GM13976 (cell line): ENCODE data around the gene NCS1.

Experiments
- DNase-seq: peaks from one replicate; pipeline ENCODE4 v3.0.0; 2012; ENCODE audit warnings: low spot score
- in situ Hi-C: fragments of 300-500 bp; cut with MboI; formaldehyde crosslinking; loops from one replicate; pipeline ENCODE4 v1.12.0; 2022; ENCODE audit warnings: low sequenced_read_pairs, mixed read lengths, inconsistent platforms; ENCODE audit not compliant: unreplicated experiment
- TF ChIP-seq, protein P1 (sequence below): IDR thresholded peaks from 2 replicates; pipeline ENCODE4 v1.5.1; 2012; ENCODE audit warnings: borderline replicate concordance, mild to moderate bottlenecking; ENCODE audit not compliant: insufficient read depth; ENCODE audit errors: extremely low read depth, missing control alignments, control extremely low read depth

The NCS1 gene

DNA sequence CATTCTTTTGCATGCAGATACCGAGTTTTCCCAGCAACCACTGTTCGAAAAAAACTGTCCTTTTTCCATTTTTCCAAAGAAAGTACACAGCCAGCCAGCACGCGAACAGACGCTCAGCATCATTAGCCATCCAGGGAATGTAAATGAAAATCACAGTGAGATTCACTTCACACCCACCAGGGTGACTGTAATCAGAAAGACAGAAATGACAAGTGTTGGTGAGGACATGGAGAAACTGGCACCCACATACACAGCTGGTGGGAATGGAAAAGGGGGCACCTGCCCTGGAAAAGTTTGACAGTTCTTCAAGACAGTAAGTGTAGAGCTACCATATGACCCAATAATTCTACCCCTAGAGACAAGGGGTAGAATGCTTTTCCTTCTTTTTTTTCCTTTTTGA, 25.0 kb upstream of the NCS1 start:
- in situ Hi-C loops, result no loop called here
- DNase-seq, result no peak
- TF ChIP-seq, protein P1, sequence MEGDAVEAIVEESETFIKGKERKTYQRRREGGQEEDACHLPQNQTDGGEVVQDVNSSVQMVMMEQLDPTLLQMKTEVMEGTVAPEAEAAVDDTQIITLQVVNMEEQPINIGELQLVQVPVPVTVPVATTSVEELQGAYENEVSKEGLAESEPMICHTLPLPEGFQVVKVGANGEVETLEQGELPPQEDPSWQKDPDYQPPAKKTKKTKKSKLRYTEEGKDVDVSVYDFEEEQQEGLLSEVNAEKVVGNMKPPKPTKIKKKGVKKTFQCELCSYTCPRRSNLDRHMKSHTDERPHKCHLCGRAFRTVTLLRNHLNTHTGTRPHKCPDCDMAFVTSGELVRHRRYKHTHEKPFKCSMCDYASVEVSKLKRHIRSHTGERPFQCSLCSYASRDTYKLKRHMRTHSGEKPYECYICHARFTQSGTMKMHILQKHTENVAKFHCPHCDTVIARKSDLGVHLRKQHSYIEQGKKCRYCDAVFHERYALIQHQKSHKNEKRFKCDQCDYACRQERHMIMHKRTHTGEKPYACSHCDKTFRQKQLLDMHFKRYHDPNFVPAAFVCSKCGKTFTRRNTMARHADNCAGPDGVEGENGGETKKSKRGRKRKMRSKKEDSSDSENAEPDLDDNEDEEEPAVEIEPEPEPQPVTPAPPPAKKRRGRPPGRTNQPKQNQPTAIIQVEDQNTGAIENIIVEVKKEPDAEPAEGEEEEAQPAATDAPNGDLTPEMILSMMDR, result no peak

DNA sequence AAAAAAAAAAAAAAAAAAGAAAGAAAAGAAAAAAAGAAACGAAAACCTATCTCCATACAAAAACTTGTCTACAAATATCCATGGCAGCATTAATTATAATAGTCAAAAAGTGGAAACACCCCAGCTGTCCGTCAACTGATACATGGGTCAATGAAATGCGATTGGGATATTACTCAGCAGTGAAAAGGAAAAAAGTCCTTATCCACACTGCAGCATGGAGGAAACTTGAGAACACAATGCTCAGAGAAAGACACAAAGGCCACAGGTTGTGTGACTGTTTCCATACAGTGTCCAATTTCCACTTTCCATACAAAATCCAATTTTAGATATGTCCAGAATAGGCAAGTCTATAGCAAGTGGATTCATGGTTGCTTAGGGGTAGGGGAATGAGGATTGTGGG, 24.3 kb upstream of the NCS1 start:
- in situ Hi-C loops, result no loop called here
- DNase-seq, result no peak
- TF ChIP-seq, protein P1, result no peak

DNA sequence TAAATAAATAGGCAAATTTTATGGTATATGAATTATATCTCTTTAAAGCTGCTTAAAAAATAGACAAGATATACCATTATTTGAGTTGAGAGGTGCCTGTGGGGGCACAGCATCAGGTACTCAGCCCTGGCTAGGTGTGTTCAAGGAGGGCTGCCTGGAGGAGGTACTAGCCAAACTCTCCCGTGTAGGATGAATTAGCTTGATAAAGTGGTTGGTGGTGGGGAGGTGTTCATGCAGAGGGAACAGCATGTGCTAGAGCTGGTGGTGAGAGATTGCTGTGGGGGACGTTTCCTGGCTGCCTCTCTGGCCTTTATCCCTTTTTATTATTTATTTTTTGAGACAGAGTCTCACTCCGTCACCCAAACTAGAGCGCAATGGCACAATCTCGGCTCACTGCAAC, 23.2 kb upstream of the NCS1 start:
- TF ChIP-seq, protein P1, result no peak
- DNase-seq, result no peak
- in situ Hi-C loops, result no loop called here

DNA sequence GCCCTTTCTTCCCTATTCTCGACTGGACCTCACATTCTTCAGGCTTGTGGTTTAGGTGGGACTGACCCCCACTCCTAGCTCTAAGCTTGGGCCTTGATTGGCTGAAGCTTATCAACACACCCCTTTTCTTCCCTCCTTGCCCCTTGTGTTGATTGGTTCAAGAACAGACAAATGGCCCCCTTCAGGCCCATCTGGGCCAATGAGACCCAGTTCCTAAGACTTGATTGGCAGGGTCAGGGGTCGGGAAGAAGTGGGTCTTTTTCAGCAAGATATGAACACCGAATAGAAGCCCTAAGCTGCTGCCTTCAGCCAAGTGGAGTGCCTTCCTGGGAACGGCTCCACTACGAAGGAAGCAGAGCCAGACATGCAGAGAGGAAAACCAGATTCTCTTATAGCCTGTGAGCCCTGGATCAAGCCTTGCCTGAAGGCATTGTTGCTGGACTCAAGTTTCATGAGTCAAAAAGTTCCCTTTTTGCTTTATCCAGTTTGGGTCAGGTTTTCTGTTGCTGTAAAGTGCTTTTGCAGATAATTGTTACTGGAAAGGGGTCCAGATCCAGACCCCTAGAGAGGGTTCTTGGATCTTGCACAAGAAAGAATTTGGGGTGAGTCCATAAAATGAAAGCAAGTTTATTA, 22.4 kb upstream of the NCS1 start:
- in situ Hi-C loops, result no loop called here
- TF ChIP-seq, protein P1, result no peak
- no peak for DNase-seq

DNA sequence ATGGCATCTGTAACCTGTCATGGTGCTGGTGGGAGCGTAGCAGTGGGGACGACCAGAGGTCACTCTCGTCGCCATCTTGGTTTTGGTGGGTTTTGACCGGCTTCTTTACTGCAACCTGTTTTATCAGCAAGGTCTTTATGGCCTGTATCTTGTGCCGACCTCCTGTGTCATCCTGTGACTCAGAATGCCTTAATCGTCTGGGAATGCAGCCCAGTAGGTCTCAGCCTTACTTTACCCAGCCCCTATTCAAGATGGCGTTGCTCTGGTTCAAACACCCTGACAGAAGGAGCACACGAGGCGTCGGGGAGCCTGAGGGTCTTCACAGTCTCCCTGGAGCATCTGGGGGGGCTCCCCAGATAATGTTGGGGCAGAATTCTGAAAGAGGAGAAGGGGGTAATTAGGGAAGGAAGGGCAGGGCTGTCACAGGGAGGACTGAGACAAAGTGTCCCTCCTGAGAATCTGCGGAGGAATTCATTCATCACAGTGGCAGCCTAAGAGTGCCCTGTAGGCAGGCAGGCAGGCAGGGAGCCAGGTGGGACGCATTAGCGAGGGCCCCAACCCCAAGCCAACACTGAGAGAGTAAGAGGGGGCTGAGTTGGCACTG, 21.3 kb upstream of the NCS1 start:
- TF ChIP-seq, protein P1, result no peak
- no peak for DNase-seq
- in situ Hi-C loops, result no loop called here

DNA sequence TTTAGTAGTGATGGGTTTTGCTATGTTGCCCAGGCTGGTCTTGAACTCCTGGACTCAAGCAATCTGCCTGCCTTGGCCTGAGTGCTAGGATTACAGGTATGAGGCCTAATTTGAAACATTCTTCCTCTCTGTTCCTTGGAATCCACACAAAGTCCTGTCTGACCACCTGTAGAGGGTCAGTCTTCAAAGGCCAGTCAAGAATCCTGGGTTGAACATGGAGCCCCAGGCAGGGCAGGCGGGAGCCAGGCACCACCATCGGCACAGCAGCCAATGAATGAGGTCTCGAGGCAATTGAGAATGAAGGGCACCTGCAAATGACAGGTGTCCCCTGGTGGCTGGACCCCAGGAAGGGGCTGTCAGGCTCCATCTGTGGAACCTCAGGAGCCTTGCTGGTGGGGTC, 17.4 kb upstream of the NCS1 start:
- in situ Hi-C loops, result no loop called here
- TF ChIP-seq, protein P1, result no peak
- no peak for DNase-seq
